HEK293 (cell line): ENCODE data around the gene ACP4.
A peak's percentile ranks its signal among the peaks of the same experiment; 100 is the strongest.

Source experiments
- CTCF ChIA-PET: fragments of 350-600 bp; formaldehyde crosslinking; extraction: SDS; loops from one replicate; lab custom pipeline; 2021; ENCODE audit warnings: antibody characterized with exemption; lab: Yijun Ruan, JAX
- POLR2A ChIA-PET: fragments of 300-600 bp; formaldehyde crosslinking; extraction: SDS; loops from one replicate; lab custom pipeline; 2020; ENCODE audit warnings: antibody characterized with exemption, inconsistent platforms; lab: Yijun Ruan, JAX
- H3K27ac ChIP-seq: fragments of 200-500 bp; sonication (Bioruptor generic); 2 replicates; pipeline ENCODE4 v1.5.1; 2014; ENCODE audit warnings: low read depth, low read length, control low read depth, inconsistent platforms; ENCODE audit errors: extremely low read depth
- H3K36me3 ChIP-seq, 2 experiments: fragments of 200-500 bp in 1 of 2; sonication (Bioruptor generic) in 1 of 2; 1 replicate in 1 of 2; 2 replicates in 1 of 2; pipeline ENCODE4 v1.5.1; 2014 to 2017; ENCODE audit warnings: inconsistent platforms in 2 of 2, low read length in 2 of 2; ENCODE audit not compliant: control insufficient read depth in 2 of 2, insufficient read depth in 1 of 2
- H3K4me1 ChIP-seq: fragments of 200-500 bp; sonication (Bioruptor generic); 2 replicates; pipeline ENCODE4 v1.5.1; 2014; ENCODE audit warnings: mild to moderate bottlenecking, low read length, inconsistent platforms; ENCODE audit not compliant: control insufficient read depth, insufficient read depth
- H3K4me3 ChIP-seq: 2 replicates; pipeline ENCODE4 v1.5.1; 2011; ENCODE audit warnings: low read depth, mild to moderate bottlenecking, control low read depth, low read length, moderate library complexity
- H3K9me3 ChIP-seq: fragments of 200-500 bp; sonication (Bioruptor generic); 2 replicates; pipeline ENCODE4 v1.5.1; 2014; ENCODE audit warnings: low read depth, low read length, inconsistent platforms; ENCODE audit not compliant: control insufficient read depth, insufficient read depth
- BCL11A ChIP-seq: fragments of 450-650 bp; formaldehyde crosslinking; IDR thresholded peaks from 2 replicates; pipeline ENCODE4 v1.5.1; 2016; ENCODE audit warnings: low read depth, missing biosample characterization, missing genetic modification characterization
- BCL11B ChIP-seq: fragments of 450-650 bp; formaldehyde crosslinking; IDR thresholded peaks from 2 replicates; pipeline ENCODE4 v1.5.1; 2016; ENCODE audit warnings: low read depth, missing biosample characterization, missing genetic modification characterization
- GLIS1 ChIP-seq: fragments of 450-650 bp; formaldehyde crosslinking; IDR thresholded peaks from 2 replicates; pipeline ENCODE4 v1.5.1; 2016; ENCODE audit warnings: missing biosample characterization, missing genetic modification characterization
- KLF1 ChIP-seq: fragments of 450-650 bp; formaldehyde crosslinking; IDR thresholded peaks from 2 replicates; pipeline ENCODE4 v1.5.1; 2016; ENCODE audit warnings: missing biosample characterization, missing genetic modification characterization
- KLF10 ChIP-seq: fragments of 450-650 bp; IDR thresholded peaks from 2 replicates; pipeline ENCODE4 v1.5.1; 2018; ENCODE audit warnings: missing biosample characterization, mild to moderate bottlenecking, missing genetic modification characterization
- OSR2 ChIP-seq: fragments of 450-650 bp; formaldehyde crosslinking; IDR thresholded peaks from 2 replicates; pipeline ENCODE4 v1.5.1; 2016; ENCODE audit warnings: missing biosample characterization, missing genetic modification characterization
- SALL2 ChIP-seq: fragments of 450-650 bp; formaldehyde crosslinking; IDR thresholded peaks from 2 replicates; pipeline ENCODE4 v1.5.0; 2017; ENCODE audit warnings: missing biosample characterization, mild to moderate bottlenecking, missing genetic modification characterization, borderline replicate concordance
- SP3 ChIP-seq: fragments of 450-650 bp; formaldehyde crosslinking; IDR thresholded peaks from 2 replicates; pipeline ENCODE4 v1.5.1; 2016; ENCODE audit warnings: missing biosample characterization, missing genetic modification characterization
- YY1 ChIP-seq: fragments of 450-650 bp; formaldehyde crosslinking; IDR thresholded peaks from 2 replicates; pipeline ENCODE4 v1.5.1; 2018; ENCODE audit warnings: missing biosample characterization, missing genetic modification characterization
- YY2 ChIP-seq: fragments of 450-650 bp; formaldehyde crosslinking; IDR thresholded peaks from 2 replicates; pipeline ENCODE4 v1.5.1; 2016; ENCODE audit warnings: missing biosample characterization, missing genetic modification characterization
- ZNF174 ChIP-seq: fragments of 450-650 bp; formaldehyde crosslinking; IDR thresholded peaks from 2 replicates; pipeline ENCODE4 v1.5.0; 2017; ENCODE audit warnings: missing biosample characterization, mild to moderate bottlenecking, missing genetic modification characterization
- ZNF23 ChIP-seq: fragments of 450-650 bp; formaldehyde crosslinking; IDR thresholded peaks from 2 replicates; pipeline ENCODE4 v1.5.1; 2016; ENCODE audit warnings: missing biosample characterization, missing genetic modification characterization, borderline replicate concordance
- ZNF391 ChIP-seq: fragments of 450-650 bp; formaldehyde crosslinking; IDR thresholded peaks from 2 replicates; pipeline ENCODE4 v1.5.1; 2016; ENCODE audit warnings: low read depth, missing biosample characterization, missing genetic modification characterization, borderline replicate concordance
- ZNF530 ChIP-seq: fragments of 450-650 bp; formaldehyde crosslinking; IDR thresholded peaks from 2 replicates; pipeline ENCODE4 v1.5.1; 2016; ENCODE audit warnings: low read depth, missing biosample characterization, missing genetic modification characterization
- ZNF549 ChIP-seq: fragments of 450-650 bp; IDR thresholded peaks from 2 replicates; pipeline ENCODE4 v1.5.1; 2018; ENCODE audit warnings: missing biosample characterization, missing genetic modification characterization, mild to moderate bottlenecking, inconsistent platforms, moderate library complexity
- ZNF558 ChIP-seq: fragments of 450-650 bp; formaldehyde crosslinking; IDR thresholded peaks from 2 replicates; pipeline ENCODE4 v1.5.1; 2016; ENCODE audit warnings: missing biosample characterization, missing genetic modification characterization
- ZNF571 ChIP-seq: fragments of 450-650 bp; formaldehyde crosslinking; IDR thresholded peaks from 2 replicates; pipeline ENCODE4 v1.5.0; 2017; ENCODE audit warnings: missing biosample characterization, missing genetic modification characterization
- ZNF623 ChIP-seq: fragments of 450-650 bp; formaldehyde crosslinking; IDR thresholded peaks from 2 replicates; pipeline ENCODE4 v1.5.1; 2016; ENCODE audit warnings: missing biosample characterization, missing genetic modification characterization
- ZNF658 ChIP-seq: fragments of 450-650 bp; formaldehyde crosslinking; IDR thresholded peaks from 2 replicates; pipeline ENCODE4; 2016; ENCODE audit warnings: missing biosample characterization, missing genetic modification characterization
- TF ChIP-seq, protein P1 (sequence below): fragments of 450-650 bp; formaldehyde crosslinking; IDR thresholded peaks from 2 replicates; pipeline ENCODE4 v1.5.1; 2016; ENCODE audit warnings: missing biosample characterization, missing genetic modification characterization
- TF ChIP-seq, protein P2 (sequence below): fragments of 450-650 bp; formaldehyde crosslinking; conservative IDR thresholded peaks from 2 replicates; pipeline ENCODE4 v1.5.1; 2016; ENCODE audit warnings: low read depth, missing biosample characterization, missing genetic modification characterization
- TF ChIP-seq, protein P3 (sequence below): fragments of 450-650 bp; formaldehyde crosslinking; optimal IDR thresholded peaks from 2 replicates; pipeline ENCODE3; 2016; ENCODE audit warnings: missing biosample characterization, mild to moderate bottlenecking, missing genetic modification characterization

ACP4 gene

DNA sequence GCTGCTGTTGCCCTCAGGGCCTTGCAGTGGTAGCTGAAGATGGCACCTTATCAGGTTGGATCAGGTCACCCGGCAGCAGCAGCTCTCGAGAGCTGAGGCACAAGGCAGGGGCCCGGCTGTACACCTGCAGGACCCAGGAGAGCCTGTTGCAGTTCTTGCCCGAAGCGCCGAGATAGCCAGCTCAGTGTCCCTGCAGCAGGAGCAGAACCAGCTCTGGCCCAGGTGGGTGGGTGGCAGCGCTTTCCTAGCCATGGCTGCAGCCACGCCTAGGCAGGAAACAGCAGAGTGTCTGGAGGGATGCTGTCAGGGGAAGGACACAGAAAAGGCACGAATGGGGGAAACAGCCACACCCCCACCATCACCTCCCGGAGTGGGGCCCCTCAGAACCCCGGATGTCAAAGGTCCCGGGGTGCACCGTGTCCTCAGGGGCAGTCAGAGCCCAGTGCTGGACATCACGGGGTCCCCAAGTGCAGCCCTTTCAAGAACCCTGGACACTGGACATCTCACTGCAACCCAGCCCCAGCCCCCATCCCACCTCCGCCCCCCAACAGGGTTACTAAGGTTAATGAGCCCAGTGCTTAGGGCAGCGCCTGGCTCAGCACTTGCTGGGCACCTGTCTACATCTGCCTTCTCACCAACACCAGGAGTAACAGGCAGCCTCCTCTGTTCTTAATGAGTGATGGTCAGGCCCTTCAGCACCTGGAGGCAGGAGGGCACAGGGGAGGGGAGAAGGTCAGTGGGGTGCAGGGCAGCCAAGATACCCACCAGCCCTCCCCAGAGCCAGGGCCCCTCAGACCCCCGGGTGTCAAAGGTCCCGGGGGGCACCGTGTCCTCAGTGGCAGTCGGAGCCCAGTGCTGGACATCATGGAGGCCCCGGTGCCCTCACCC lies 8.7 kb downstream of the ACP4 start (continued):
- TF ChIP-seq, protein P1, sequence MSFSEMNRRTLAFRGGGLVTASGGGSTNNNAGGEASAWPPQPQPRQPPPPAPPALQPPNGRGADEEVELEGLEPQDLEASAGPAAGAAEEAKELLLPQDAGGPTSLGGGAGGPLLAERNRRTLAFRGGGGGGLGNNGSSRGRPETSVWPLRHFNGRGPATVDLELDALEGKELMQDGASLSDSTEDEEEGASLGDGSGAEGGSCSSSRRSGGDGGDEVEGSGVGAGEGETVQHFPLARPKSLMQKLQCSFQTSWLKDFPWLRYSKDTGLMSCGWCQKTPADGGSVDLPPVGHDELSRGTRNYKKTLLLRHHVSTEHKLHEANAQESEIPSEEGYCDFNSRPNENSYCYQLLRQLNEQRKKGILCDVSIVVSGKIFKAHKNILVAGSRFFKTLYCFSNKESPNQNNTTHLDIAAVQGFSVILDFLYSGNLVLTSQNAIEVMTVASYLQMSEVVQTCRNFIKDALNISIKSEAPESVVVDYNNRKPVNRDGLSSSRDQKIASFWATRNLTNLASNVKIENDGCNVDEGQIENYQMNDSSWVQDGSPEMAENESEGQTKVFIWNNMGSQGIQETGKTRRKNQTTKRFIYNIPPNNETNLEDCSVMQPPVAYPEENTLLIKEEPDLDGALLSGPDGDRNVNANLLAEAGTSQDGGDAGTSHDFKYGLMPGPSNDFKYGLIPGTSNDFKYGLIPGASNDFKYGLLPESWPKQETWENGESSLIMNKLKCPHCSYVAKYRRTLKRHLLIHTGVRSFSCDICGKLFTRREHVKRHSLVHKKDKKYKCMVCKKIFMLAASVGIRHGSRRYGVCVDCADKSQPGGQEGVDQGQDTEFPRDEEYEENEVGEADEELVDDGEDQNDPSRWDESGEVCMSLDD (tag by site-specific recombination) = peak; percentile 37; the same call in 1 of the 2 replicates

DNA sequence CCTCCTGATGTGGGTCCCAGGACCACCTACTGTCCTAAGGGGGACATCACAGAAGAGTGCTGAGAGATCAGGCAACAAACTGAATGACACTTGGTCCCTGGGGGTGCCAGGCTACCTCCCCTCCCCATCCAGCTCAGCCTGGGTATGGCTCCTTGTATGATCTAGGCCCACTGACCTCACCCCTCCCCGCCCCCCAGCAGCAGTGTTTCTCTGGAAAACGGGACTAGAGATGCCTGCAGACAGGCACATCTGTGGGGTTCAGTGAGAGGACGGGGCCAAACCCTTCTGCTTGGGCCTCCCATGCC lies 9.3 kb downstream of the ACP4 start:
- Histone ChIP-seq H3K4me1 (peaks cover 12% of the 10 kb centered on the region), H3K36me3 (peaks cover 38 to 84% of the 10 kb centered on the region in 2 experiments), H3K27ac (peak overlapping the region; percentile 25; the same call in 1 of the 2 replicates), H3K4me3 (no peak overlapping the region), H3K9me3 (no peaks in the 10 kb centered on the region)
- CTCF ChIA-PET = interaction anchor here (6.5 kb wide), 1 partner anchor 122 kb away, joined by 52 read pairs; no protein-coding TSS in a partner anchor
- POLR2A ChIA-PET = no interaction called here
- TF ChIP-seq BCL11B (tag by site-specific recombination) = 0 out of 2 replicates have a peak, but pooled peaks have one; percentile 3
- TF ChIP-seq ZNF571 (tag by site-specific recombination) = no peak

DNA sequence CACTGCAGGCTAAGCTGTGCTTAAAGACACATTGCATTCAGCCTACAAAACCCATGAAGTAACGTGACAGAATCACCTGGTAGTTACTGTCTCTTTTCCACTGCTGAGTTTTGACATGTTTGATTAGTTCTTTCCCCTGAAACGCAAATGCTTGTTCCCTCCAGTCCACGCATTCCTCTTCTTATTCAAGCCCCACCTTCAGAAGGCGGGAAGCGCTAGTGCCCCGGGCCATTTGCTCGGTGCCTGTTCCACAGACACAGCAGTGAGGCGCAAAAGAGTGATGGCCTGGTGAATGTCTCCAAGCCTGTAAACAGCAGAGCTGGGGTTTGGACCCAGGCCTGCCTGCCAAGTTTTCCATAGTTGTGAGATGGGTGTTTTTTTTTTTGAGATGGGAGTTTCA lies 10.9 kb downstream of the ACP4 start:
- H3K27ac ChIP-seq = no peak overlapping the region
- H3K36me3 ChIP-seq = peaks cover 38 to 74% of the 10 kb centered on the region in 2 experiments
- no peaks in the 10 kb centered on the region for H3K9me3 ChIP-seq
- H3K4me1 ChIP-seq = peaks cover 11% of the 10 kb centered on the region
- POLR2A ChIA-PET = interaction anchor here (5.3 kb wide), 1 partner anchor 8 kb away, joined by 85 read pairs; the partner anchor contains the start of gene ACP4
- CTCF ChIA-PET = interaction anchor here (0.6 to 6.5 kb wide), 3 partner anchors 19 to 120 kb away, joined by 3 to 52 read pairs (median 4); no protein-coding TSS in a partner anchor
- H3K4me3 ChIP-seq = no peak overlapping the region
- TF ChIP-seq KLF10 (no peak), ZNF558 (tag by site-specific recombination) (no peak), YY1 (tag by site-specific recombination) (no peak), YY2 (tag by site-specific recombination) (no peak), ZNF623 (tag by site-specific recombination) (peak; percentile 76), ZNF658 (tag by site-specific recombination) (no peak), ZNF174 (no peak), ZNF530 (tag by site-specific recombination) (no peak), SALL2 (tag by site-specific recombination) (no peak), SP3 (no peak), ZNF549 (tag by site-specific recombination) (no peak), BCL11A (tag by site-specific recombination) (peak; percentile 47; the same call in 1 of the 2 replicates), GLIS1 (tag by site-specific recombination) (no peak), KLF1 (no peak), OSR2 (tag by site-specific recombination) (no peak), ZNF391 (no peak), ZNF23 (no peak)
- TF ChIP-seq, protein P2, sequence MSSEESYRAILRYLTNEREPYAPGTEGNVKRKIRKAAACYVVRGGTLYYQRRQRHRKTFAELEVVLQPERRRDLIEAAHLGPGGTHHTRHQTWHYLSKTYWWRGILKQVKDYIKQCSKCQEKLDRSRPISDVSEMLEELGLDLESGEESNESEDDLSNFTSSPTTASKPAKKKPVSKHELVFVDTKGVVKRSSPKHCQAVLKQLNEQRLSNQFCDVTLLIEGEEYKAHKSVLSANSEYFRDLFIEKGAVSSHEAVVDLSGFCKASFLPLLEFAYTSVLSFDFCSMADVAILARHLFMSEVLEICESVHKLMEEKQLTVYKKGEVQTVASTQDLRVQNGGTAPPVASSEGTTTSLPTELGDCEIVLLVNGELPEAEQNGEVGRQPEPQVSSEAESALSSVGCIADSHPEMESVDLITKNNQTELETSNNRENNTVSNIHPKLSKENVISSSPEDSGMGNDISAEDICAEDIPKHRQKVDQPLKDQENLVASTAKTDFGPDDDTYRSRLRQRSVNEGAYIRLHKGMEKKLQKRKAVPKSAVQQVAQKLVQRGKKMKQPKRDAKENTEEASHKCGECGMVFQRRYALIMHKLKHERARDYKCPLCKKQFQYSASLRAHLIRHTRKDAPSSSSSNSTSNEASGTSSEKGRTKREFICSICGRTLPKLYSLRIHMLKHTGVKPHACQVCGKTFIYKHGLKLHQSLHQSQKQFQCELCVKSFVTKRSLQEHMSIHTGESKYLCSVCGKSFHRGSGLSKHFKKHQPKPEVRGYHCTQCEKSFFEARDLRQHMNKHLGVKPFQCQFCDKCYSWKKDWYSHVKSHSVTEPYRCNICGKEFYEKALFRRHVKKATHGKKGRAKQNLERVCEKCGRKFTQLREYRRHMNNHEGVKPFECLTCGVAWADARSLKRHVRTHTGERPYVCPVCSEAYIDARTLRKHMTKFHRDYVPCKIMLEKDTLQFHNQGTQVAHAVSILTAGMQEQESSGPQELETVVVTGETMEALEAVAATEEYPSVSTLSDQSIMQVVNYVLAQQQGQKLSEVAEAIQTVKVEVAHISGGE (tag by site-specific recombination) = no peak
- TF ChIP-seq, protein P3, sequence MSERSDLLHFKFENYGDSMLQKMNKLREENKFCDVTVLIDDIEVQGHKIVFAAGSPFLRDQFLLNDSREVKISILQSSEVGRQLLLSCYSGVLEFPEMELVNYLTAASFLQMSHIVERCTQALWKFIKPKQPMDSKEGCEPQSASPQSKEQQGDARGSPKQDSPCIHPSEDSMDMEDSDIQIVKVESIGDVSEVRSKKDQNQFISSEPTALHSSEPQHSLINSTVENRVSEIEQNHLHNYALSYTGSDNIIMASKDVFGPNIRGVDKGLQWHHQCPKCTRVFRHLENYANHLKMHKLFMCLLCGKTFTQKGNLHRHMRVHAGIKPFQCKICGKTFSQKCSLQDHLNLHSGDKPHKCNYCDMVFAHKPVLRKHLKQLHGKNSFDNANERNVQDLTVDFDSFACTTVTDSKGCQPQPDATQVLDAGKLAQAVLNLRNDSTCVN (tag by site-specific recombination) = no peak
- TF ChIP-seq, protein P1 (tag by site-specific recombination) = no peak
